HEK293 (cell line): ENCODE results near the gene RTN4RL2.

ENCODE experiments used
- CTCF ChIA-PET: fragments of 350-600 bp; formaldehyde crosslinking; extraction: SDS; loops from one replicate; lab custom pipeline; 2021; ENCODE audit warnings: antibody characterized with exemption; lab: Yijun Ruan, JAX
- POLR2A ChIA-PET: fragments of 300-600 bp; formaldehyde crosslinking; extraction: SDS; loops from one replicate; lab custom pipeline; 2020; ENCODE audit warnings: antibody characterized with exemption, inconsistent platforms; lab: Yijun Ruan, JAX
- H3K27ac ChIP-seq: fragments of 200-500 bp; sonication (Bioruptor generic); 2 replicates; pipeline ENCODE4 v1.5.1; 2014; ENCODE audit warnings: low read depth, low read length, control low read depth, inconsistent platforms; ENCODE audit errors: extremely low read depth
- H3K36me3 ChIP-seq, 2 experiments: fragments of 200-500 bp in 1 of 2; sonication (Bioruptor generic) in 1 of 2; 1 replicate in 1 of 2; 2 replicates in 1 of 2; pipeline ENCODE4 v1.5.1; 2014 to 2017; ENCODE audit warnings: inconsistent platforms in 2 of 2, low read length in 2 of 2; ENCODE audit not compliant: control insufficient read depth in 2 of 2, insufficient read depth in 1 of 2
- H3K4me1 ChIP-seq: fragments of 200-500 bp; sonication (Bioruptor generic); 2 replicates; pipeline ENCODE4 v1.5.1; 2014; ENCODE audit warnings: mild to moderate bottlenecking, low read length, inconsistent platforms; ENCODE audit not compliant: control insufficient read depth, insufficient read depth
- H3K4me3 ChIP-seq: 2 replicates; pipeline ENCODE4 v1.5.1; 2011; ENCODE audit warnings: low read depth, mild to moderate bottlenecking, control low read depth, low read length, moderate library complexity
- H3K9me3 ChIP-seq: fragments of 200-500 bp; sonication (Bioruptor generic); 2 replicates; pipeline ENCODE4 v1.5.1; 2014; ENCODE audit warnings: low read depth, low read length, inconsistent platforms; ENCODE audit not compliant: control insufficient read depth, insufficient read depth
- EGR2 ChIP-seq: fragments of 450-650 bp; formaldehyde crosslinking; IDR thresholded peaks from 2 replicates; pipeline ENCODE4 v1.5.1; 2016; ENCODE audit warnings: low read depth, missing biosample characterization, missing genetic modification characterization
- GLIS1 ChIP-seq: fragments of 450-650 bp; formaldehyde crosslinking; IDR thresholded peaks from 2 replicates; pipeline ENCODE4 v1.5.1; 2016; ENCODE audit warnings: missing biosample characterization, missing genetic modification characterization
- MEIS1 ChIP-seq: sonication (generic); formaldehyde crosslinking; IDR thresholded peaks from 2 replicates; pipeline ENCODE4 v1.8.1; 2022; ENCODE audit warnings: missing genetic modification reagents, mild to moderate bottlenecking, borderline replicate concordance
- MZF1 ChIP-seq: fragments of 450-650 bp; formaldehyde crosslinking; IDR thresholded peaks from 2 replicates; pipeline ENCODE4 v1.5.1; 2017; ENCODE audit warnings: missing biosample characterization, missing genetic modification characterization, borderline replicate concordance
- SALL2 ChIP-seq: fragments of 450-650 bp; formaldehyde crosslinking; IDR thresholded peaks from 2 replicates; pipeline ENCODE4 v1.5.0; 2017; ENCODE audit warnings: missing biosample characterization, mild to moderate bottlenecking, missing genetic modification characterization, borderline replicate concordance
- ZBTB21 ChIP-seq: fragments of 450-650 bp; formaldehyde crosslinking; IDR thresholded peaks from 2 replicates; pipeline ENCODE4 v1.5.1; 2017; ENCODE audit warnings: missing biosample characterization, missing genetic modification characterization
- ZBTB48 ChIP-seq: fragments of 450-650 bp; formaldehyde crosslinking; IDR thresholded peaks from 2 replicates; pipeline ENCODE4 v1.5.1; 2016; ENCODE audit warnings: missing biosample characterization, missing genetic modification characterization
- ZFHX2 ChIP-seq: fragments of 450-650 bp; formaldehyde crosslinking; conservative IDR thresholded peaks from 2 replicates; pipeline ENCODE4 v1.5.1; 2016; ENCODE audit warnings: missing biosample characterization, missing genetic modification characterization
- ZFP41 ChIP-seq: fragments of 450-650 bp; formaldehyde crosslinking; IDR thresholded peaks from 2 replicates; pipeline ENCODE4 v1.5.1; 2016; ENCODE audit warnings: missing biosample characterization, missing genetic modification characterization, borderline replicate concordance
- ZNF155 ChIP-seq: fragments of 450-650 bp; formaldehyde crosslinking; IDR thresholded peaks from 2 replicates; pipeline ENCODE4 v1.5.1; 2016; ENCODE audit warnings: missing biosample characterization, missing genetic modification characterization
- ZNF211 ChIP-seq: fragments of 450-650 bp; formaldehyde crosslinking; IDR thresholded peaks from 2 replicates; pipeline ENCODE4 v1.5.1; 2016; ENCODE audit warnings: low read depth, missing biosample characterization, missing genetic modification characterization
- ZNF366 ChIP-seq: fragments of 450-650 bp; formaldehyde crosslinking; conservative IDR thresholded peaks from 2 replicates; pipeline ENCODE4 v1.5.1; 2016; ENCODE audit warnings: missing biosample characterization, missing genetic modification characterization
- ZNF549 ChIP-seq: fragments of 450-650 bp; IDR thresholded peaks from 2 replicates; pipeline ENCODE4 v1.5.1; 2018; ENCODE audit warnings: missing biosample characterization, missing genetic modification characterization, mild to moderate bottlenecking, inconsistent platforms, moderate library complexity
- ZNF561 ChIP-seq: fragments of 450-650 bp; IDR thresholded peaks from 2 replicates; pipeline ENCODE4 v1.5.1; 2018; ENCODE audit warnings: missing biosample characterization, missing genetic modification characterization, borderline replicate concordance
- ZNF629 ChIP-seq: fragments of 450-650 bp; formaldehyde crosslinking; IDR thresholded peaks from 2 replicates; pipeline ENCODE4 v1.5.1; 2017; ENCODE audit warnings: missing biosample characterization, missing genetic modification characterization
- ZSCAN16 ChIP-seq: fragments of 450-650 bp; formaldehyde crosslinking; IDR thresholded peaks from 2 replicates; pipeline ENCODE4 v1.5.1; 2016; ENCODE audit warnings: missing biosample characterization, missing genetic modification characterization
- TF ChIP-seq, protein P1 (sequence below): fragments of 450-650 bp; formaldehyde crosslinking; IDR thresholded peaks from 2 replicates; pipeline ENCODE4 v1.5.1; 2016; ENCODE audit warnings: missing biosample characterization, missing genetic modification characterization
- TF ChIP-seq, protein P2 (sequence below): fragments of 450-650 bp; formaldehyde crosslinking; IDR thresholded peaks from 2 replicates; pipeline ENCODE4 v1.5.1; 2016; ENCODE audit warnings: missing biosample characterization, missing genetic modification characterization
- TF ChIP-seq, protein P3 (sequence below): fragments of 450-650 bp; formaldehyde crosslinking; IDR thresholded peaks from 2 replicates; pipeline ENCODE4 v1.5.1; 2017; ENCODE audit warnings: missing biosample characterization, missing genetic modification characterization
- TF ChIP-seq, protein P4 (sequence below): fragments of 450-650 bp; formaldehyde crosslinking; IDR thresholded peaks from 2 replicates; pipeline ENCODE4 v1.5.1; 2016; ENCODE audit warnings: missing biosample characterization, missing genetic modification characterization, low read depth

RTN4RL2 gene

DNA sequence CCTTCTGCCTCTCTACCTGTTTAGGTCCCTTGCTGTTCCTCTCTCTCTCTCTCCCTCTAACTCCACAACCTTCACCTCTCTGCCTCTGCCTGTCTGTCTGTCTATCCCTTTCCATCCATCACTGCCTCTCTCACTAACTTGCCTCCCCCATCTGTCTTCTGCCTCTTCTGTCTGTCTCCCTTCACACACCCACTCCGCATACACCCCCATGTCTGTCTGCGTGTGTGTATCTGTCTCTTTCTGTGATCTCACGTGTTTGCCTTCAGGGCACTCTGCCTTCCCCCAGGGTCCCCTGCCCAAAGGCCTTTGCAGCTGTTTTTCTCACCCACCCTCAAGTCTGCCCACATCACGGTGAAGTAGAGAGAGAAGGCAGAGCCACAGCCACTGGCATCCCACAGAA, 7.9 kb downstream of the RTN4RL2 start:
- no peaks in the 10 kb centered on the region for H3K9me3 ChIP-seq
- TF ChIP-seq EGR2 (tag by site-specific recombination) = peak; percentile 97
- 0 out of 2 replicates have a peak, but pooled peaks have one; percentile 26 for TF ChIP-seq ZNF366 (tag by site-specific recombination)
- TF ChIP-seq ZFHX2 = peak; percentile 92
- no peak for TF ChIP-seq ZBTB21 (tag by site-specific recombination)
- TF ChIP-seq, all 188 proteins: peak for 3
- CTCF ChIA-PET = interaction anchor here (1.0 kb wide), 1 partner anchor 12 kb away, joined by 3 read pairs; no protein-coding TSS in a partner anchor
- no peak overlapping the region for H3K27ac ChIP-seq
- no peaks in the 10 kb centered on the region for H3K4me1 ChIP-seq
- H3K36me3 ChIP-seq = peaks cover 0 to 37% of the 10 kb centered on the region in 2 experiments; a peak in 1 of 3 replicates
- POLR2A ChIA-PET = no interaction called here
- no peak overlapping the region for H3K4me3 ChIP-seq

DNA sequence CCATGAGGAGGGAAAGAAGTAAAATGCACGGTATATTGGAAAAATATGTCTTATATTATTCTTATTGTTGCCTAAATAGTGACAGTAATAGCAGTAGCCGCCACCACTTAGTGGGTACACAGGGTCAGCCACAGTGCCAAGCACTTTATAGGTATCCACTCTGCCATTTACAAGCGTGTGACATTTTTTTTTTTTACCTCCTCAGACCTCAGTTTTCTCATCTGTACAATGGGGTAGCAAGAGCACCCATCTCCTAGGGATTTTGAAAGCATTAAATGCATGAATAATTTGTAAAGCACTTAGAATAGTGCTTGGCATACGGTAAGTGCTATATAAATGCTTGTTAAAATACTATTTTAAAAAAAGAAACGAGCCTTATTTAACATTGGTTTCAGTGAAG, 8.9 kb downstream of the RTN4RL2 start:
- H3K27ac ChIP-seq = no peak overlapping the region
- TF ChIP-seq ZNF629 (tag by site-specific recombination) (no peak), ZFP41 (tag by site-specific recombination) (no peak), ZNF561 (tag by site-specific recombination) (no peak), SALL2 (tag by site-specific recombination) (no peak), ZBTB48 (tag by site-specific recombination) (no peak), ZSCAN16 (tag by site-specific recombination) (no peak), ZNF549 (tag by site-specific recombination) (no peak), ZNF155 (tag by site-specific recombination) (no peak), GLIS1 (no peak), MEIS1 (CRISPR knock-in tag) (no peak), ZNF211 (tag by site-specific recombination) (no peak), MZF1 (tag by site-specific recombination) (no peak)
- TF ChIP-seq, protein P1, sequence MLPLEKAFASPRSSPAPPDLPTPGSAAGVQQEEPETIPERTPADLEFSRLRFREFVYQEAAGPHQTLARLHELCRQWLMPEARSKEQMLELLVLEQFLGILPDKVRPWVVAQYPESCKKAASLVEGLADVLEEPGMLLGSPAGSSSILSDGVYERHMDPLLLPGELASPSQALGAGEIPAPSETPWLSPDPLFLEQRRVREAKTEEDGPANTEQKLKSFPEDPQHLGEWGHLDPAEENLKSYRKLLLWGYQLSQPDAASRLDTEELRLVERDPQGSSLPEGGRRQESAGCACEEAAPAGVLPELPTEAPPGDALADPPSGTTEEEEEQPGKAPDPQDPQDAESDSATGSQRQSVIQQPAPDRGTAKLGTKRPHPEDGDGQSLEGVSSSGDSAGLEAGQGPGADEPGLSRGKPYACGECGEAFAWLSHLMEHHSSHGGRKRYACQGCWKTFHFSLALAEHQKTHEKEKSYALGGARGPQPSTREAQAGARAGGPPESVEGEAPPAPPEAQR (tag by site-specific recombination) = no peak
- TF ChIP-seq, protein P2, sequence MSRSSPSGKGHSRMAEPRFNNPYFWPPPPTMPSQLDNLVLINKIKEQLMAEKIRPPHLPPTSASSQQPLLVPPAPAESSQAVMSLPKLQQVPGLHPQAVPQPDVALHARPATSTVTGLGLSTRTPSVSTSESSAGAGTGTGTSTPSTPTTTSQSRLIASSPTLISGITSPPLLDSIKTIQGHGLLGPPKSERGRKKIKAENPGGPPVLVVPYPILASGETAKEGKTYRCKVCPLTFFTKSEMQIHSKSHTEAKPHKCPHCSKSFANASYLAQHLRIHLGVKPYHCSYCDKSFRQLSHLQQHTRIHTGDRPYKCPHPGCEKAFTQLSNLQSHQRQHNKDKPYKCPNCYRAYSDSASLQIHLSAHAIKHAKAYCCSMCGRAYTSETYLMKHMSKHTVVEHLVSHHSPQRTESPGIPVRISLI (tag by site-specific recombination) = no peak
- TF ChIP-seq, protein P3, sequence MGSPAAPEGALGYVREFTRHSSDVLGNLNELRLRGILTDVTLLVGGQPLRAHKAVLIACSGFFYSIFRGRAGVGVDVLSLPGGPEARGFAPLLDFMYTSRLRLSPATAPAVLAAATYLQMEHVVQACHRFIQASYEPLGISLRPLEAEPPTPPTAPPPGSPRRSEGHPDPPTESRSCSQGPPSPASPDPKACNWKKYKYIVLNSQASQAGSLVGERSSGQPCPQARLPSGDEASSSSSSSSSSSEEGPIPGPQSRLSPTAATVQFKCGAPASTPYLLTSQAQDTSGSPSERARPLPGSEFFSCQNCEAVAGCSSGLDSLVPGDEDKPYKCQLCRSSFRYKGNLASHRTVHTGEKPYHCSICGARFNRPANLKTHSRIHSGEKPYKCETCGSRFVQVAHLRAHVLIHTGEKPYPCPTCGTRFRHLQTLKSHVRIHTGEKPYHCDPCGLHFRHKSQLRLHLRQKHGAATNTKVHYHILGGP (tag by site-specific recombination) = no peak
- TF ChIP-seq, protein P4, sequence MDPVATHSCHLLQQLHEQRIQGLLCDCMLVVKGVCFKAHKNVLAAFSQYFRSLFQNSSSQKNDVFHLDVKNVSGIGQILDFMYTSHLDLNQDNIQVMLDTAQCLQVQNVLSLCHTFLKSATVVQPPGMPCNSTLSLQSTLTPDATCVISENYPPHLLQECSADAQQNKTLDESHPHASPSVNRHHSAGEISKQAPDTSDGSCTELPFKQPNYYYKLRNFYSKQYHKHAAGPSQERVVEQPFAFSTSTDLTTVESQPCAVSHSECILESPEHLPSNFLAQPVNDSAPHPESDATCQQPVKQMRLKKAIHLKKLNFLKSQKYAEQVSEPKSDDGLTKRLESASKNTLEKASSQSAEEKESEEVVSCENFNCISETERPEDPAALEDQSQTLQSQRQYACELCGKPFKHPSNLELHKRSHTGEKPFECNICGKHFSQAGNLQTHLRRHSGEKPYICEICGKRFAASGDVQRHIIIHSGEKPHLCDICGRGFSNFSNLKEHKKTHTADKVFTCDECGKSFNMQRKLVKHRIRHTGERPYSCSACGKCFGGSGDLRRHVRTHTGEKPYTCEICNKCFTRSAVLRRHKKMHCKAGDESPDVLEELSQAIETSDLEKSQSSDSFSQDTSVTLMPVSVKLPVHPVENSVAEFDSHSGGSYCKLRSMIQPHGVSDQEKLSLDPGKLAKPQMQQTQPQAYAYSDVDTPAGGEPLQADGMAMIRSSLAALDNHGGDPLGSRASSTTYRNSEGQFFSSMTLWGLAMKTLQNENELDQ (tag by site-specific recombination) = no peak
- TF ChIP-seq, all 188 proteins: peak for 0
- CTCF ChIA-PET = interaction anchor here (1.8 kb wide), 1 partner anchor 12 kb away, joined by 9 read pairs; no protein-coding TSS in a partner anchor
- Histone ChIP-seq H3K4me1 (no peaks in the 10 kb centered on the region), H3K36me3 (peaks cover 0 to 37% of the 10 kb centered on the region in 2 experiments; a peak in 1 of 3 replicates), H3K4me3 (no peak overlapping the region), H3K9me3 (no peaks in the 10 kb centered on the region)
- POLR2A ChIA-PET = no interaction called here
